Breast epithelium (tissue), 4 donors: ENCODE results near the gene RAMP1. TPM values are rescaled to one million over a fixed set of nuclear protein-coding genes. Genes with fewer than 3 reads are reported as not detected.
A peak's percentile ranks its signal among the peaks of the same experiment; 100 is the strongest.

Experiments used
- DNase-seq, 2 donors: peaks; one replicate each; pipeline ENCODE4 v3.0.0-alpha.2; 2019; ENCODE audit warnings: low spot score in 2 of 2
- H3K27ac ChIP-seq, 2 donors: fragments of 200-600 bp; sonication (generic) in 1 of 2; one replicate each; pipeline ENCODE4 v1.5.1; 2016 to 2019; ENCODE audit warnings: mild to moderate bottlenecking in 1 of 2
- H3K27me3 ChIP-seq, 2 donors: fragments of 200-600 bp; sonication (generic) in 1 of 2; one replicate each; pipeline versions ENCODE4 v1.5.1 to v1.6.0; 2017 to 2019; ENCODE audit warnings: control low read depth in 1 of 2, mild to moderate bottlenecking in 1 of 2
- H3K36me3 ChIP-seq: fragments of 200-600 bp; one replicate; pipeline ENCODE4 v1.5.1; 2019
- H3K4me1 ChIP-seq, 2 donors: fragments of 200-600 bp; sonication (generic); one replicate each; pipeline ENCODE4 v1.5.1; 2016 to 2019; ENCODE audit warnings: control low read depth in 1 of 2
- H3K4me3 ChIP-seq, 3 donors: fragments of 200-600 bp; sonication (generic); 1 replicate in 2 of 3; 2 replicates in 1 of 3; pipeline ENCODE4 v1.5.1; 2016 to 2019; ENCODE audit warnings: mild to moderate bottlenecking in 3 of 3, moderate library complexity in 2 of 3
- H3K9me3 ChIP-seq, 2 donors: fragments of 200-600 bp; sonication (generic) in 1 of 2; one replicate each; pipeline ENCODE4 v1.5.1; 2016 to 2019; ENCODE audit warnings: control low read depth in 1 of 2
- POLR2A ChIP-seq: fragments of 450-650 bp; IDR thresholded peaks from one replicate; pipeline ENCODE4 v1.6.1; 2016; ENCODE audit warnings: antibody characterized with exemption, mild to moderate bottlenecking, moderate library complexity
- POLR2AphosphoS5 ChIP-seq, 3 donors: sonication (generic); formaldehyde crosslinking; IDR thresholded peaks; one replicate each; pipeline ENCODE4 v1.6.1; 2017; ENCODE audit warnings: antibody characterized with exemption in 3 of 3
- intact Hi-C: fragments of 100-400 bp; cut with DNase I; formaldehyde crosslinking; loops from one replicate; pipeline ENCODE4 v1.15.1; 2023; ENCODE audit warnings: low total_unique reads
- total RNA-seq, 3 donors: library from RNA; depleted of rRNA; stranded (reverse); fragments of >200 nt; gene quantifications; one replicate each; pipeline ENCODE4 v1.1.0, GENCODE V29; 2016
- TF ChIP-seq, protein P1 (sequence below), 3 donors: fragments of 450-650 bp; IDR thresholded peaks; one replicate each; pipeline ENCODE4 v1.5.1; 2016 to 2017; ENCODE audit warnings: antibody characterized with exemption in 3 of 3, mild to moderate bottlenecking in 3 of 3, moderate library complexity in 3 of 3

Gene RAMP1
- total RNA-seq, 3 donors from 2014 or later = 8.2 to 25.9 TPM; not detected in 1

DNA sequence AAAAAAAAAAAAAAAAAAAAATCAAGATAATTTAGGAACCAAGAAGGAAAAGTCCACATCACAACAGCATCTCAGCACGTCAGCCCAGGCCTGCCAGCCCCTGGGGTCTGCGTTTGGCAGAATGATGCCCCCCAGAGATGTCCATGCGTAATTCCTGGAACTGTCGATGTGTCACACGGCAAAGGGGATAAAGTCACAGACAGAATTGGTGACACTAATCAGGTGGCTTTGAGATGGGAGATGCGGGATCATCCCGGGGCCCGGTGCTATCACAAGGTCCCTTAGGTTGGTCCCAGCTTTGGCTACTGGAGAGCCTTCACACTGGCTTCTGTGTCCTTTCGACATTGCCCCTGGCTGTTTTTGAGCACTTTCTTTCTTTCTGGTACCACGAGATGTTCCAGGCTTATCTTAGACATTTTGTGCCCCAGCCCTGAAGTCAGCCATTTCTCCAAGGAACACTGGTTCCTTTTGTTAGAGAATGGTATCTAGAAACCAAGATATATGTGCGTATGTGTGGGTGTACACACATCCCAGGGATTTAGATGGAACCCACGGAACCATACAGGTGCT is 20.7 kb downstream of the RAMP1 start:
- TF ChIP-seq POLR2A = no peak
- peak in 1 of 2 donors; percentile 17 for DNase-seq
- Histone ChIP-seq H3K36me3 (no peaks in the 10 kb centered on the region), H3K9me3 (no peaks in the 10 kb centered on the region), H3K4me3 (no peak overlapping the region), H3K27ac (no peak overlapping the region), H3K4me1 (no peaks in the 10 kb centered on the region), H3K27me3 (no peaks in the 10 kb centered on the region)
- intact Hi-C loops = no loop called here

GRCh38 chr2:237882510-237883481 is 23.4 kb downstream of the RAMP1 start:
- Histone ChIP-seq H3K36me3 (no peaks in the 10 kb centered on the region), H3K27me3 (no peaks in the 10 kb centered on the region), H3K9me3 (no peaks in the 10 kb centered on the region), H3K27ac (no peak overlapping the region), H3K4me3 (no peak overlapping the region), H3K4me1 (no peaks in the 10 kb centered on the region)
- TF ChIP-seq POLR2AphosphoS5 (IDR thresholded peaks at IDR 0.05) (no peak), POLR2A (no peak)
- TF ChIP-seq, protein P1, sequence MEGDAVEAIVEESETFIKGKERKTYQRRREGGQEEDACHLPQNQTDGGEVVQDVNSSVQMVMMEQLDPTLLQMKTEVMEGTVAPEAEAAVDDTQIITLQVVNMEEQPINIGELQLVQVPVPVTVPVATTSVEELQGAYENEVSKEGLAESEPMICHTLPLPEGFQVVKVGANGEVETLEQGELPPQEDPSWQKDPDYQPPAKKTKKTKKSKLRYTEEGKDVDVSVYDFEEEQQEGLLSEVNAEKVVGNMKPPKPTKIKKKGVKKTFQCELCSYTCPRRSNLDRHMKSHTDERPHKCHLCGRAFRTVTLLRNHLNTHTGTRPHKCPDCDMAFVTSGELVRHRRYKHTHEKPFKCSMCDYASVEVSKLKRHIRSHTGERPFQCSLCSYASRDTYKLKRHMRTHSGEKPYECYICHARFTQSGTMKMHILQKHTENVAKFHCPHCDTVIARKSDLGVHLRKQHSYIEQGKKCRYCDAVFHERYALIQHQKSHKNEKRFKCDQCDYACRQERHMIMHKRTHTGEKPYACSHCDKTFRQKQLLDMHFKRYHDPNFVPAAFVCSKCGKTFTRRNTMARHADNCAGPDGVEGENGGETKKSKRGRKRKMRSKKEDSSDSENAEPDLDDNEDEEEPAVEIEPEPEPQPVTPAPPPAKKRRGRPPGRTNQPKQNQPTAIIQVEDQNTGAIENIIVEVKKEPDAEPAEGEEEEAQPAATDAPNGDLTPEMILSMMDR (IDR thresholded peaks at IDR 0.05) = no peak
- intact Hi-C loops = loop anchor here (1.0 kb wide), 1 partner anchor 25 kb away; no protein-coding TSS in a partner anchor
- peak in 1 of 2 donors; percentile 34 for DNase-seq

GRCh38 chr2:237883951-237884446 is 24.6 kb downstream of the RAMP1 start:
- Histone ChIP-seq H3K4me1 (no peaks in the 10 kb centered on the region), H3K9me3 (no peaks in the 10 kb centered on the region), H3K36me3 (no peaks in the 10 kb centered on the region), H3K27me3 (no peaks in the 10 kb centered on the region), H3K4me3 (no peak overlapping the region), H3K27ac (no peak overlapping the region)
- intact Hi-C loops = loop anchor here (1.0 kb wide), 1 partner anchor 27 kb away; no protein-coding TSS in a partner anchor
- DNase-seq = peak in 1 of 2 donors; percentile 35
- no peak for TF ChIP-seq POLR2A
- TF ChIP-seq, protein P1 (IDR thresholded peaks at IDR 0.05) = no peak
- TF ChIP-seq POLR2AphosphoS5 (IDR thresholded peaks at IDR 0.05) = no peak

DNA sequence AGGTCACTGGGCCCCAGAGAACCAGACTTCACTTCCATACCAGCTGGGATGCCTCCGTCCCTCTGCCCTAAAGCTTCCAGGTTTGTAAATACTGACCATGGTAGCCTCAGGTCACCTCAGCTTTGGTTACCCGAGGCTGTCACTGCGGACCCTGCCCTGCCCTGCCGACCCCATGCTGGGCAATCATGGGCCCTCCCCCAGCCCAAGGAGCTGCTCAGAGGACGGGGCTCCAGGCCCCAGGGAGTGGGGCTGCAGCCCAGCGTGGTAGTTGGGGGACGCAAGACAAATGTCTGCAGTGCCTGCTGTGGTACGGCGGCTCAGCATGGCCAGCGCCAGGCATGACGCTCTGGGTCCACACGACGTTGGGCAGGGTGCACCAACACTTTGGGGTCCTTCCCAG is 25.3 kb downstream of the RAMP1 start:
- no peaks in the 10 kb centered on the region for H3K4me1 ChIP-seq
- no peak overlapping the region for H3K27ac ChIP-seq
- H3K27me3 ChIP-seq = no peaks in the 10 kb centered on the region
- H3K9me3 ChIP-seq = no peaks in the 10 kb centered on the region
- DNase-seq = no peak
- H3K36me3 ChIP-seq = no peaks in the 10 kb centered on the region
- H3K4me3 ChIP-seq = no peak overlapping the region
- TF ChIP-seq, protein P1 (IDR thresholded peaks at IDR 0.05) = no peak
- TF ChIP-seq POLR2AphosphoS5 (IDR thresholded peaks at IDR 0.05) (no peak), POLR2A (no peak)
- intact Hi-C loops = no loop called here

DNA sequence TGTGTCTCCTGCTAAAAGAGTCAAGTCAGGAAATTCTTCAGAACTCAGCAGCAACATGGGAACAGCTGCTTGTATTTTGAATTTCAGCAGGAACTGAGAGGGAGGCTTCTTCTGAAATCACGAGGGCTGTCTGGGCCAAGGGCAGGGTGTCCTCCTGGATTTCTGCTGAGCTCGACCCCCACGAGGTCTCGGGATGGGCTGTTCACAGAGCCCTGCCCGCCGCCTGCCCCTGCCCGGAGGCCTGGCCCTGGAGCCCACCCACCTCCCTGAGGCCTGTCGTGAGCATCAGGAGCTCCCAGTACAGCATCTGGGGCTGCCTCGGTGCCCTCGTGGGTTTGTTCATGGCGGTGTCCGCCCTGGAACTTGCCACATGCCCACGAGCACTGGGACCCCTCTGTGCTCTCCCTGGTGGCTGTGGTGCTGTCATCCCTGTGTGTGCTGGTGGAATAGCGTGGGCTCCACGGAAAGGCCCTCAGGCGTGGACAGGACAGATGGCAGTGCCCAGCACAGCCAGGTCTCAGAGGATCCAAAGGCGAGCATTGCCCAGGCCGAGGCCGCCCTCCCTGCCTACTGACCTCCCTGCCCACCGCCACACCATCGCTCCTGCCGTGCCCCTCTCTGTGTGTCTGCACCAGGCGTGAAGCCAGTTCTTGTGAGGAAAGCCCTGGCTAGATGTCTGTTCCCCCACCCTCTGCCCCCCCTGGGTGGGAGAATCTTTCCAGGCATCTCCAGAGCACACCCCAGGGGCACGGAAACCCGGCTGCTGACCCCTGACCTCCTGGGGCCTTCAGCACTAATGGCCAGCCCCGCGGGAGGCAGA is 25.9 kb downstream of the RAMP1 start:
- no peaks in the 10 kb centered on the region for H3K36me3 ChIP-seq
- peak in 1 of 2 donors; percentile 44 for DNase-seq
- no peak overlapping the region for H3K4me3 ChIP-seq
- no peaks in the 10 kb centered on the region for H3K4me1 ChIP-seq
- peak overlapping the region in 1 of 2 donors; percentile 77 for H3K27ac ChIP-seq
- H3K9me3 ChIP-seq = no peaks in the 10 kb centered on the region
- no peaks in the 10 kb centered on the region for H3K27me3 ChIP-seq
- TF ChIP-seq, protein P1 (IDR thresholded peaks at IDR 0.05) = no peak
- TF ChIP-seq POLR2A (no peak), POLR2AphosphoS5 (IDR thresholded peaks at IDR 0.05) (no peak)
- intact Hi-C loops = no loop called here
